22Rv1 (cell line): Measurements from ENCODE around the gene NLE1.
A peak's percentile ranks its signal among the peaks of the same experiment; 100 is the strongest.
"Not testable (repeated sequence)": the region's sequence is repeated elsewhere in the genome, so short reads cannot be mapped to it uniquely, and the experiment has no call there.

Experiments
- H3K27ac ChIP-seq: fragments of 450-650 bp; 2 replicates; pipeline ENCODE4 v1.5.1; 2017
- ZFX ChIP-seq: fragments of 450-650 bp; IDR thresholded peaks from 2 replicates; pipeline ENCODE4 v1.6.1; 2017; ENCODE audit warnings: antibody characterized with exemption, borderline replicate concordance
- TF ChIP-seq, protein P1 (sequence below): fragments of 450-650 bp; IDR thresholded peaks from 2 replicates; pipeline ENCODE4 v1.5.1; 2017; ENCODE audit warnings: mild to moderate bottlenecking

Gene NLE1

DNA sequence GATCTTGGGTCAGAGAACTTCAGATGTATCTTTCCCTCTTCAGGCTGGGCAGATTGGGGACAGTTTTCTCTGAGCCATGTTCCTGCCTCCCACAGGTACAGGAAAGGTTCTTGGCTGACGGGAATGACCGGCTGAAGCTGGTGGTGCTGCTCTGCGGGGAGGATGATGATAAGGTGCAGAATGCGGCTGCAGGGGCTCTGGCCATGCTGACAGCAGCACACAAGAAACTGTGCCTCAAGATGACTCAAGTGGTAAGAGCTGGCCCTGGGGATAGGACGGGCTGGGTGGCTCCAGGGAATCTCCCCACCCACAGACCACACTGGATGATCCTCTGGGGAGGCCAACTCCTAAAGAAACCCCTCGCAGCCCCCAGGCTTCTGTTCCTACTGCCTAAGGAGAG, 41.2 kb upstream of the NLE1 start:
- TF ChIP-seq, protein P1, sequence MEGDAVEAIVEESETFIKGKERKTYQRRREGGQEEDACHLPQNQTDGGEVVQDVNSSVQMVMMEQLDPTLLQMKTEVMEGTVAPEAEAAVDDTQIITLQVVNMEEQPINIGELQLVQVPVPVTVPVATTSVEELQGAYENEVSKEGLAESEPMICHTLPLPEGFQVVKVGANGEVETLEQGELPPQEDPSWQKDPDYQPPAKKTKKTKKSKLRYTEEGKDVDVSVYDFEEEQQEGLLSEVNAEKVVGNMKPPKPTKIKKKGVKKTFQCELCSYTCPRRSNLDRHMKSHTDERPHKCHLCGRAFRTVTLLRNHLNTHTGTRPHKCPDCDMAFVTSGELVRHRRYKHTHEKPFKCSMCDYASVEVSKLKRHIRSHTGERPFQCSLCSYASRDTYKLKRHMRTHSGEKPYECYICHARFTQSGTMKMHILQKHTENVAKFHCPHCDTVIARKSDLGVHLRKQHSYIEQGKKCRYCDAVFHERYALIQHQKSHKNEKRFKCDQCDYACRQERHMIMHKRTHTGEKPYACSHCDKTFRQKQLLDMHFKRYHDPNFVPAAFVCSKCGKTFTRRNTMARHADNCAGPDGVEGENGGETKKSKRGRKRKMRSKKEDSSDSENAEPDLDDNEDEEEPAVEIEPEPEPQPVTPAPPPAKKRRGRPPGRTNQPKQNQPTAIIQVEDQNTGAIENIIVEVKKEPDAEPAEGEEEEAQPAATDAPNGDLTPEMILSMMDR, result no peak
- no peak for TF ChIP-seq ZFX
- H3K27ac ChIP-seq, result no peak overlapping the region

DNA sequence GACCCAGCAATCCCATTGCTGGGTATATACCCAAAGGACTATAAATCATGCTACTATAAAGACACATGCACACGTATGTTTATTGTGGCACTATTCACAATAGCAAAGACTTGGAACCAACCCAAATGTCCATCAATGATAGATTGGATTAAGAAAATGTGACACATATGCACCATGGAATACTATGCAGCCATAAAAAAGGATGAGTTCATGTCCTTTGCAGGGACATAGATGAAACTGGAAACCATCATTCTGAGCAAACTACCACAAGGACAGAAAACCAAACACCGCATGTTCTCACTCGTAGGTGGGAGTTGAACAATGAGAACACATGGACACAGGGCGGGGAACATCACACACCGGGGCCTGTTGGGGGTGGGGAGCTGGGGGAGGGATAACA, 37.3 kb upstream of the NLE1 start:
- H3K27ac ChIP-seq, result not testable (repeated sequence)

DNA sequence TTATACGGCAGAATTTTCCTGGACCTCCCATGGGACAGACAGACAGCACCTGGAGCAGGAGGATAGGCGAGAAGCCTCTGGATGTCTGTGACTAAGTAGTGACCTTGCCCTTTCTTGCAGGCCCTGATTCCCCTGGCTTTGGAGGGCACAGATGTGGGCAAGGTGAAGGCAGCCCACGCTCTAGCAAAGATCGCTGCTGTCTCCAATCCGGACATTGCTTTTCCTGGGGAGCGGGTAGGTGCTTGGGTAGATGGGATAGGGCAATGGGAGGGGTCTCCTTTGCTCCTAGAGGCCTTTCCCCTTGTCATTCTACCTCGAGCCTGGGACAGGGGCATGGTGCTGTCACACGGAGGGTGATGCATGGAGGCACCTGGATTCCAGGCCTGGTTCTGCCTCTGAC, 34.8 kb upstream of the NLE1 start:
- H3K27ac ChIP-seq, result no peak overlapping the region
- no peak for TF ChIP-seq ZFX
- TF ChIP-seq, protein P1, result no peak

DNA sequence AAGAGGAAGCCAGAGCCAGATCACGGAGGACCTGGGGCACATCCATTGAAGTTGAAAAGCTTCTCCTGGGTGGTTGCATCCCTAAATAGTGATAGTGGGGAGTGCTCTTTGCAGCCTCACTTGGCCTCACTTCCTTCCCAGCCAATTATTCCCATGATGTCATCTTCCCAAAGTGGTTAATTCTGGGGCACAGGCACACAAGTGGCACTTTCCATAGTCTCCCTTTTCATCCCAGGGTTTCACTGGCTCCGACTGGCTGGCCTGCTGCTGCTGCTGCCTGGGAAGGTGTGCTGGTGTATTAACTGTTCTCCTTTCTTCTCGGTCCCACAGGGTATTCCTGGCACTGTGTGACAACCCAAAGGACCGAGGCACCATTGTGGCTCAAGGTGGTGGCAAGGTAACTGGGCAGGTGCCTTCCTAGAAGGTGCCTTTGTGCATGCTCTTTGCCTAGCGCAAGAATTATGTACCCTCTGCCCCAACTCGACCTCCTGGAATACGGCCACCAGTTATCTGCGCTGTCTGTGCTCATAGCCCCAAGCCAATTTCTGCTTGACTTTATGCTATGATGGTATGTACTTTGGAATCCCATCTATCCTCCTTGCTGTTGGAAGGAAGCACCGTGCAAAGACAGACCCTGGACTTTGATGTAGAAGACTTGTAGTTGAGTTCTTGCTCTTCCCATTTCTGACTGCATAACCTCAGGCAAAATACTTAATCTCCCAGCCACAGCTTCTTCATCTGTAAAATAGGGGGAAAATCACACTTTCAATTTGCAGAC, 33.7 kb upstream of the NLE1 start:
- H3K27ac ChIP-seq, result no peak overlapping the region
- TF ChIP-seq ZFX, result no peak
- TF ChIP-seq, protein P1, result no peak

DNA sequence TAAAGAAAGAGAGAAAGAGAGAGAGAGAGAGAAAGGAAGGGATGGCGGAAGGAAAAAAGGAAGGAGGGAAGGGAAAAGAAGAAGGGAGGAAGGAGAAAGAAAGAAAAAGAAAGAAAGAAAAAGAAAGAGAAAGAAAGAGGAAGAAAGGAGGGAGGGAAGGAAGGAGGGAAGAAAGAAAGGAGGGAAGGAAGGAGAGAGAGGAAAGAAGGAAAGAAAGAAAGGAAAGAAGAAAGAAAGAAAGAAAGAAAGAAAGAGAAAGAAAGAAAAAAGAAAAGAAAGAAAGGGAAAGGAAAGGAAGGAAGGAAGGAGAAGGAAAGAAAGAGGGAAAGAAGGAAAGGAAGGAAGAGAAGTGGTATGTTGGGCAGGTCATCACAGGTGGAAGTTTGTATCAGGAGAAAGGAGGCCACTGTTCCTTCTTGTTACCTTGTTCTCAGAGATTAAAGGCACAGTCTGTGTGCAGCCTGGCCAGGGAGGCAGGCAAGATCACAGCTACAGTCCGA, 32.8 kb upstream of the NLE1 start:
- no peak overlapping the region for H3K27ac ChIP-seq
- no peak for TF ChIP-seq ZFX
- TF ChIP-seq, protein P1, result no peak

DNA sequence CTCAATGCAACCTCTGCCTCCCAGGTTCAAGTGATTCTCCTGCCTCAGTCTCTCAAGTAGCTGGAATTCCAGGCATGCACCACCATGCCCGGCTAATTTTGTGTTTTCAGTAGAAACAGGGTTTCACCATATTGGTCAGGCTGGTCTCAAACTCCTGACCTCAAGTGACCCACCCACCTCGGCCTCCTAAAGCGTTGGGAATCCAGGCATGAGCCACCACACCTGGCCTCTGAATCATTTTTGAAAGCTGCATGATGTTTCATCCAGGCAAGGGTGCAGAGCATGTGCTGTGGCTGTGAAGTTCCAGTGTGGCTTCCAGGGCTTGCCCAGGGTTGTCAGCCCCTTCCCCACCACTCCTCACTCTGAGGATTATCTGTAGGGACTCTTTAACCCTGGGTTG, 30.2 kb upstream of the NLE1 start:
- not testable (repeated sequence) for H3K27ac ChIP-seq

DNA sequence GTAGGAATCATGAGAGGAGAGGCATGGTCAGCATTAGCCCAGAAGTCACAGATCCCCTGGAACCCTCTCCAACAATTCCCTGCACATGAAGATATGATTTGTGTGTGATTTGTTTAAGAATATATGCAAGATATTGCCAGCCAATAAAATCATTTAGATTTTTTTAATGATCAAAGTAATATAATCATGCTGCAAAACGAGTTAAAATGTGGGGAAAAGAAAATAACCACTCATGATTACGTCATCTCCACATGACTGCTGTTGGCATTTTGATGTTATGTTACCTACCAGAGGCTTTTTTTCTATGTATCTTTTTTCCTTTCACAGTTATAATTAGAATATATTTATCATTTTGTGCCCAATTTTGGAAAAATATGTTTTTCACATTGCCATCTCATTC, 29.7 kb upstream of the NLE1 start:
- TF ChIP-seq ZFX, result no peak
- TF ChIP-seq, protein P1, result no peak
- H3K27ac ChIP-seq, result no peak overlapping the region

GRCh38 chr17:35170968-35171771, 29.1 kb upstream of the NLE1 start:
- H3K27ac ChIP-seq, result no peak overlapping the region
- TF ChIP-seq, protein P1, result peak; percentile 21; the same call in 1 of the 2 replicates
- TF ChIP-seq ZFX, result no peak
